GM13977 (cell line): ENCODE data around the gene GRIK2.

ENCODE experiments used
- DNase-seq: peaks from one replicate; pipeline ENCODE4 v3.0.0; 2012; ENCODE audit warnings: low spot score
- CTCF ChIP-seq: IDR thresholded peaks from 2 replicates; pipeline ENCODE4 v1.5.1; 2012; ENCODE audit warnings: mild to moderate bottlenecking, control low read depth; ENCODE audit not compliant: insufficient read depth; ENCODE audit errors: extremely low read depth, missing control alignments
- in situ Hi-C: fragments of 300-500 bp; cut with MboI; formaldehyde crosslinking; loops from one replicate; pipeline ENCODE4 v1.12.0; 2022; ENCODE audit warnings: low sequenced_read_pairs, low pct_unique_long_range_greater_than_20kb, mixed read lengths, inconsistent platforms; ENCODE audit not compliant: unreplicated experiment

GRIK2 gene

GRCh38 chr6:101733899-101734298 is 340.4 kb downstream of the GRIK2 start:
- TF ChIP-seq CTCF = no peak
- in situ Hi-C loops = no loop called here
- DNase-seq = no peak

GRCh38 chr6:101738481-101738880 is 345.0 kb downstream of the GRIK2 start:
- in situ Hi-C loops = no loop called here
- no peak for TF ChIP-seq CTCF
- DNase-seq = no peak

- TF ChIP-seq CTCF = no peak
- DNase-seq = no peak
These were observed 347.1 kb downstream of the GRIK2 start for GRCh38 chr6:101740631-101741030.

GRCh38 chr6:101741474-101742171 is 348.1 kb downstream of the GRIK2 start:
- in situ Hi-C loops = no loop called here
- no peak for DNase-seq
- no peak for TF ChIP-seq CTCF

More at GRCh38 chr6:101740631-101741030, 347.1 kb downstream of the GRIK2 start:
- in situ Hi-C loops = no loop called here

- no peak for DNase-seq
- in situ Hi-C loops = no loop called here
- TF ChIP-seq CTCF = no peak
These were observed 353.7 kb downstream of the GRIK2 start for GRCh38 chr6:101747160-101747559.

- in situ Hi-C loops = no loop called here
- TF ChIP-seq CTCF = no peak
- no peak for DNase-seq
These were observed 354.2 kb downstream of the GRIK2 start for GRCh38 chr6:101747716-101748115.
